HG03159 (cell line): ENCODE data around the gene ZNHIT2.
"Not testable (repeated sequence)": the region's sequence is repeated elsewhere in the genome, so short reads cannot be mapped to it uniquely, and the experiment has no call there.

ENCODE experiments used
- ATAC-seq: cut with Tn5 transposase; IDR thresholded peaks from one replicate; pipeline ENCODE4 v1.9.1; 2021; ENCODE audit warnings: mild to moderate bottlenecking, moderate library complexity; ENCODE audit not compliant: unreplicated experiment

ZNHIT2 gene

DNA sequence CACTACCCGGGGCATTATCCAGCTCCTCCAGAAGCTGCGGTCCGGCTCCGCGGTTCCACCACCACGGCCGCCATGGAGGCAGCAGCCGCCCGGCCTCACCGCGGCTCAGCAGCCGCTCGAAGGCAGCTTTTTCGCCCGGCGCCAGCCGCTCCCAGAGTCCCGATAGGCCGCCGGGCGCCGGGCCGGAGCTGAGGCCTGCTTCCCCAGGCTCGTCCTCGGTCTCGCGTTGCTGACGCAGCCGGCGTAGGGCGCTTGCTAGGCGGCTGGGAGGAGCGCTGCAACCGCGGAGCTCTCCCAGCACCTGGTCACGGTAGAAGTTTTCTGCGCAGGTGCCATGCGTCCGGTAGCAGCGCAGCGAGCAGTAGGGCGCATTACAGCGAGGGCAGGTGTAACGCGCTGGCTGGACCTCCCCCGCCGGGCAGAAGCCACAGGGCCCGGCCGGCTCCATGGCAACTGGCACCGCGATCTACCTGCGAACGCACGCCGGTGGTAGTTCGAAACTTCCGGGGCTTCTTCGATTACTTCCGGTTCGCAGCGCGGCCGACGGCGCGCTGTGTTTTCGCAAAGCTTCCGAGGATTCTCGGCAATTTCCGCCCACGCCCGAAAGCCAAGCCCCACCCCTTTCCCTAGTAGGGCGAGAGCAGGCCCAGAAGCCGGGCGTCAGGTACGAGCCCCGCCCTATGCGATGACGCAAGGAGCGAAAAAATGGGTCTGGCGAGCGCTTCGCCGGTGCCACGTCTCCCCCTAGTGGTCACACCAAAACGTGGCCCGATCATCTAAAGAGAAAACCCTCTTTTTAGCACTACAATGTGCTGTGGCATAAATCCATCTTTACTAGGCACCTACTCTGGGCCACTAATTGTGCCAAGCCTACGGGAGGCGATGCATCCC lies at the start of gene ZNHIT2:
ZNHIT2 (minus strand) TSS at position 496 of the 891 bp plus-strand sequence; CDS start at position 448, 48 bp downstream.
- ATAC-seq, result peak; percentile 51

- ATAC-seq, result no peak
Measured at GRCh38 chr11:65166893-65167292, 49.4 kb upstream of the ZNHIT2 start.

DNA sequence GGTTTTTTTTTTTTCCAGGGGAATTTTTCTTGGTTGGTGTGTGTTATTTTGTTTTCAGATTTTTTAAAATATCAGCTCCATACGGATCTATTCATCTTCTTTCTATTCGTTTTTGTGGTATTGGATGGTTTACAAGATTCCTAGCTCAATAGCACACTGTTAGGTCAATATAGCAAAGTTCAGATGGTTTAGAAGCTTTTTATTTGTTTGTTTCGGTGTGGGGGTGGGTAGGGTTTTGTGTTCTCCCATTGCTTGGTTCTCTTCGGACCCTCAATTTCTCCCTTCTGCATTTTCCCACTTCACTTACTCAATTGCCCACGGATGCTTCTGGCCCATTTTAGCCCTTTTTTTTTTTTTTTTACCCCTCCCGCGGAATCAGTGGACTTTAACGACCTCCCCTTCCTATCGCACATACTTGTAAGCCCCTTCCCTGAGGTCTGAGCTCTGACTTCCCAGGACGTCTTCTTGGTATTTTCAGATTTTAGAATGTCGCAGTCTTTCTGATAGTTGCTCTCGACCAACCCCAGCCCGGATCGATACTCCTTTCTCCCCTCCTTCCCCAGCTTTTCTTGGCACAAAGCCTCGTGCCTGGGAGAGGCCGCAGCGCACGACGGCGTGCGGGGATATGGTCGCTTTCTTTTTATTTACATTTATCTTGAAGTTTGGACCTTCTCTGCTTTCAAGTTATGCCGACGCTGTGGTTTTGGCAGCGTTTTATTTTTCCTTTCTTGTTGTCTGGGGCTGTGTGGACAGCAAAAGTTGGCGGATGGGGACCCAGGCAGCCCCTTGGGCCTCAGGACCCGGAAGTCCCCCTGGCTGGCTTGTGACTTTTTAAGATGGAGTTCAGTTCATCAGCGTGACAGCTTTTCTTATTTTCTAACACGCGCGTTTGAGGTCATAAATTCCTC lies 48.2 kb upstream of the ZNHIT2 start:
- ATAC-seq, result no peak

DNA sequence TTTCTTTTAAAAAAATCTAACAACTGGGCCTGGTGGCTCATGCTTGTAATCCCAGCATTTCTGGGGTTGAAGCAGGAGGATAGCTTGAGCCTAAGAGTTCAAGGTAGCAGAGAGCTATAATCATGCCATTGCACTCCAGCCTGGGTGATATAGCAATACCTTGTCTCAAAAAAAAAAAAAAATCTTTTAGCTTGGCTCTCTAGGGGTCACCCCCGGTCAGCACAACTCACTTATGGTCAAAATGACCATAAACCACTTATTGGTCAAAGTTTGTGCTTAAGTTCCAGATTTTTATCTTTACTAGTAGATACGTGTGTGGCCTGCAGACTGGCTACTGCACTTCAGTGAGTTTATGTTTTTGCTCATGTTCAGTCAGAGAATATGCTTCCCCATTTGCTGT lies 46.2 kb upstream of the ZNHIT2 start:
- ATAC-seq, result no peak

GRCh38 chr11:65160643-65161042 lies 43.1 kb upstream of the ZNHIT2 start:
- no peak for ATAC-seq

DNA sequence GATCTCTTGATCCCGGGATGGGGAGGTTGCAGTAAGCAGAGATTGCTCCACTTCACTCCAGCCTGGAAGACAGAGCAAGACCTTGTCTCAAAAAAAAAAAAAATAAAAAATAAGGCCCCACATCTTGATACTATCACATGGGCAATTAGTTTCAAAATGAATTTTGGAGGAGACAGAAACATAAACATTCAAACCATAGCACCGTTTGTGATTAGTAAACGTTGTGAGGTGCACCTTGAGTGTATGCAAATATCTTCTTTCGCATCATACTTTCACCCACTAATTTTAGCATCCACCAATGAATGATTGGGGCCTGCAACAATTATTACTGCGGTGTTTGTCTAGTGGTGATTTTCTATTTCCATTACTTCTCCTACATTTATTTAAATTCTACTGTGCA lies 41.5 kb upstream of the ZNHIT2 start:
- ATAC-seq, result peak; percentile 74

GRCh38 chr11:65157336-65157735 lies 39.8 kb upstream of the ZNHIT2 start:
- no peak for ATAC-seq

- ATAC-seq, result no peak
Measured at GRCh38 chr11:65156926-65157325, 39.4 kb upstream of the ZNHIT2 start.

- ATAC-seq, result no peak
Measured at GRCh38 chr11:65156256-65156655, 38.8 kb upstream of the ZNHIT2 start.

GRCh38 chr11:65152122-65152521 lies 34.6 kb upstream of the ZNHIT2 start:
- ATAC-seq, result no peak

DNA sequence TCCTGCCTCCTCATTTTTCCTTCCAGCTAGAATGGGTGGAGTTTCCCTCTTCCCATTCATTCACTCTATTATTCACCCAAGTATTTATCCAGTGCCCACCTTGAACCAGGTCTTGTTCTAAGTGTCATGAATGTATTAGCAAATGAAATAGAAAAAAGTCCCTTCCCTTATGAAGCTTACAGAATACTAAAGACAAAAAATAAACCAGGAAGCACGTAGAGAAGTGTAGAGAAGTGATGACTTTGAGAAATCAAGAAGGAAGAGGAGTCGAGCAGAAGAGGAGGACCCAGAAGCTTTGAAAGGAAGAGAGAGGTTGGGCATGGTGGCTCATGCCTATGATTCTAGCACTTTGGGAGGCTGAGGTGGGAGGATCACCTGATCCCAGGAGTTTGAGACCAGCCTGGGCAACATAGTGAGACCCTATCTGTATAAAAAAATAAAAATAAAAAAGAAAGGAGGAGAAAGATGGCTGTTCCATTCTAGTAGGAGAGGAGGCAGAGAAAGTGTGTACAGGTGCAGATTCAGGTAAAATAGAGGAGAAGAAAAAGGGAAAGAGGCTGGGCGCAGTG lies 33.9 kb upstream of the ZNHIT2 start:
- no peak for ATAC-seq

GRCh38 chr11:65150509-65151299 lies 33.2 kb upstream of the ZNHIT2 start:
- ATAC-seq, result no peak

GRCh38 chr11:65150131-65150508 lies 32.6 kb upstream of the ZNHIT2 start:
- ATAC-seq, result not testable (repeated sequence)

- ATAC-seq, result no peak
Measured at GRCh38 chr11:65148657-65149056, 31.2 kb upstream of the ZNHIT2 start.

GRCh38 chr11:65147352-65148075 lies 30.0 kb upstream of the ZNHIT2 start:
- ATAC-seq, result no peak

DNA sequence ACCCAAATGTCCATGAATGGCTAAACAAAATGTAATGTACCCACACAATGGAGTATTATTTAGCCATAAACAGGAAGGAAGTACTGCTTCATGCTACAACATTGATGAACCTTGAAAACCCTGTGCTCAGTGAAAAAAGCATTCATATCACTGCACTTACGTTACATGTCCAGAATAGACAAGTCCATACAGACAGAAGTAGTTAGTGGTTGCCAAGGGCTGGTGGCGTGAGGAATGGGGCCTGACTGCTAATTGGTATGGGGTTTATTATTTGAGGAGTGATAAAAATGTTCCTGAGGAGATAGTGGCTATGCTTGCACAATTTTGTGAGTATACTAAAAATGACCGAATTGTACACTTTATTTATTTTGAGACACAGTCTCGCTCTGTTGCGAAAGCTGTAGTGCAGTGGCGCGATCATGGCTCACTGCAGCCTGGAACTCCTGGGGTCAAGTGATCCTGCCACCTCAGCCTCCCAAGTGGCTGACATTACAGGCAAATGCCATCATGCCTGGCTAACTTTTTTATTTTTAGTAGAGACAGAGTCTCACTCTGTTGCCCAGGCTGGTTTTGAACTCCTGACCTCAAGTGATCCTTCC lies 24.5 kb upstream of the ZNHIT2 start:
- ATAC-seq, result no peak

DNA sequence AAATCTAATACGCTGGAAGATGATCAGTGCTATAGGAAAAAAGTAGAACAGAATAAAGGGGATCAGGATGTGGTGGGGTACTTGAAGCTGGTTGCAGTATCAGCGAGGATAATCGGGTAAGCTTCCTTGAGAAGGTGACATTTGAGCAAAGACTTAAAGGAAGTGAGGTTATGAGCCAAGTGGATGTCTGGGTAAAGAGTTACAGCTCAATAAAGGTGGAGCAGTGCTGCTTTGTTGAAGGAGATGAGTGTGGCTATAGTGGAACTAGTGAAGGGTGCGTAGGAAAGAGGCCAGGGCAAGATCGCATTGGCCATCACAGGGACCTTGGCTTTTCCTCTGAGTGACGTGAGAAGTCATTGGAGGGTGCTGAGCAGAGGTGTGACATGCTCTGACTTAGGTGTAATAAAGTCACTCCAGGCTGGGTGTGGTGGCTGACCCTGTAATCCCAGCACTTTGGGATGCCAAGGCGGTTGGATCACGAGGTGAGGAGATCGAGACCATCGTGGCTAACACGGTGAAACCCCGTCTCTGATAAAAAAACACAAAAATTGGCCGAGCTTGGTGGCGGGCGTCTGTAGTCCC lies 19.1 kb upstream of the ZNHIT2 start:
- ATAC-seq, result no peak

GRCh38 chr11:65135633-65136145 lies 18.2 kb upstream of the ZNHIT2 start:
- no peak for ATAC-seq
